K562 (cell line): Measurements from ENCODE around the gene RAB40B. TPM values are rescaled to one million over a fixed set of nuclear protein-coding genes. Genes with fewer than 3 reads are reported as not detected.

ENCODE experiments used
- CBFA2T2 ChIP-seq: fragments of 450-650 bp; conservative IDR thresholded peaks from 2 replicates; pipeline ENCODE4 v1.6.1; 2017; ENCODE audit warnings: mild to moderate bottlenecking
- CBX2 ChIP-seq: fragments of 200-600 bp; sonication (generic); IDR thresholded peaks from one replicate; pipeline ENCODE4 v1.6.1; 2012; ENCODE audit warnings: mild to moderate bottlenecking, low read length, inconsistent platforms; ENCODE audit not compliant: insufficient read depth, poor library complexity, severe bottlenecking
- HMGXB4 ChIP-seq: sonication (generic); formaldehyde crosslinking; IDR thresholded peaks from 2 replicates; pipeline ENCODE4 v1.8.1; 2023; ENCODE audit warnings: mild to moderate bottlenecking, missing genetic modification reagents
- KDM2B ChIP-seq: fragments of 250-450 bp; sonication (Bioruptor Pico); IDR thresholded peaks from 2 replicates; pipeline ENCODE4 v1.8.0; 2021; ENCODE audit warnings: mild to moderate bottlenecking, moderate library complexity
- MAZ ChIP-seq, 2 experiments: fragments of 450-650 bp in 1 of 2; sonication (generic) in 1 of 2; formaldehyde crosslinking; IDR thresholded peaks in 1 of 2; conservative IDR thresholded peaks in 1 of 2; 2 replicates each; pipeline versions ENCODE4 v1.4.0 to v1.5.0; 2020; ENCODE audit warnings: mild to moderate bottlenecking in 1 of 2, missing genetic modification reagents in 1 of 2
- MCM5 ChIP-seq: fragments of 450-650 bp; IDR thresholded peaks from 2 replicates; pipeline ENCODE4 v1.6.1; 2016; ENCODE audit warnings: low read depth
- MEIS2 ChIP-seq: fragments of 450-650 bp; IDR thresholded peaks from 2 replicates; pipeline ENCODE4 v1.6.1; 2014; ENCODE audit warnings: mild to moderate bottlenecking; ENCODE audit not compliant: partially characterized antibody
- NR2C1 ChIP-seq, 2 experiments: fragments of 450-650 bp; IDR thresholded peaks; 2 replicates each; pipeline ENCODE4 v1.6.1; 2017; ENCODE audit warnings: mild to moderate bottlenecking in 2 of 2, antibody characterized with exemption in 1 of 2, inconsistent platforms in 1 of 2, missing compliant biosample characterization in 1 of 2, missing genetic modification characterization in 1 of 2
- NR2C2 ChIP-seq, 2 experiments: fragments of 200-800 bp in 1 of 2; sonication (Bioruptor generic) in 1 of 2; sonication (generic) in 1 of 2; formaldehyde crosslinking in 1 of 2; IDR thresholded peaks; 2 replicates each; pipeline versions ENCODE4 v1.6.1 to v1.8.0; 2016 to 2022; ENCODE audit warnings: mild to moderate bottlenecking in 1 of 2, missing compliant biosample characterization in 1 of 2, missing genetic modification characterization in 1 of 2, missing genetic modification reagents in 1 of 2
- RBBP5 ChIP-seq: fragments of 200-600 bp; sonication (generic); IDR thresholded peaks from 2 replicates; pipeline ENCODE4 v1.6.1; 2012; ENCODE audit warnings: borderline replicate concordance, mild to moderate bottlenecking, low read length, control low read depth, inconsistent platforms; ENCODE audit not compliant: insufficient read depth, poor library complexity, severe bottlenecking
- REST ChIP-seq, 2 experiments: fragments of 450-650 bp; formaldehyde crosslinking in 1 of 2; IDR thresholded peaks; 2 replicates each; pipeline versions ENCODE4 v1.4.0 to v1.6.1; 2014 to 2020; ENCODE audit warnings: mild to moderate bottlenecking in 2 of 2, borderline replicate concordance in 1 of 2, low read depth in 1 of 2
- SMARCA4 ChIP-seq: fragments of 450-650 bp; IDR thresholded peaks from 2 replicates; pipeline ENCODE4 v1.6.1; 2016
- polyA plus RNA-seq, 8 experiments: library from polyadenylated mRNA; depleted of rRNA in 4 of 8; stranded (reverse) in 5 of 8; unstranded in 3 of 8; fragments of >200 nt; fragmentation: Nextera tagmentation in 2 of 8; fragmentation: Illumina TruSeq in 1 of 8; extraction: Ambion mirVana in 2 of 8; extraction: Trizol in 1 of 8; gene quantifications; 2 replicates each; pipeline versions ENCODE4 v1.2.1 to v1.2.3, GENCODE V29; 2011 to 2014; ENCODE audit warnings: inconsistent platforms in 1 of 8, missing spikeins in 1 of 8
- total RNA-seq, 7 experiments: library from RNA; depleted of rRNA in 6 of 7; stranded (reverse); fragments of >200 nt in 6 of 7; fragmentation: Illumina TruSeq in 2 of 7; extraction: Trizol in 2 of 7; gene quantifications; 2 replicates each; pipeline versions ENCODE4 v1.2.1 to v1.2.3, GENCODE V29; 2011 to 2021; ENCODE audit warnings: low replicate concordance in 1 of 7

The RAB40B gene
- total and polyA plus RNA-seq, 9 of the 15 experiments (the other 6 are each of a cell fraction or from before 2014, with no cell fraction given) = 0.13 to 4.6 (median 1.4) TPM

DNA sequence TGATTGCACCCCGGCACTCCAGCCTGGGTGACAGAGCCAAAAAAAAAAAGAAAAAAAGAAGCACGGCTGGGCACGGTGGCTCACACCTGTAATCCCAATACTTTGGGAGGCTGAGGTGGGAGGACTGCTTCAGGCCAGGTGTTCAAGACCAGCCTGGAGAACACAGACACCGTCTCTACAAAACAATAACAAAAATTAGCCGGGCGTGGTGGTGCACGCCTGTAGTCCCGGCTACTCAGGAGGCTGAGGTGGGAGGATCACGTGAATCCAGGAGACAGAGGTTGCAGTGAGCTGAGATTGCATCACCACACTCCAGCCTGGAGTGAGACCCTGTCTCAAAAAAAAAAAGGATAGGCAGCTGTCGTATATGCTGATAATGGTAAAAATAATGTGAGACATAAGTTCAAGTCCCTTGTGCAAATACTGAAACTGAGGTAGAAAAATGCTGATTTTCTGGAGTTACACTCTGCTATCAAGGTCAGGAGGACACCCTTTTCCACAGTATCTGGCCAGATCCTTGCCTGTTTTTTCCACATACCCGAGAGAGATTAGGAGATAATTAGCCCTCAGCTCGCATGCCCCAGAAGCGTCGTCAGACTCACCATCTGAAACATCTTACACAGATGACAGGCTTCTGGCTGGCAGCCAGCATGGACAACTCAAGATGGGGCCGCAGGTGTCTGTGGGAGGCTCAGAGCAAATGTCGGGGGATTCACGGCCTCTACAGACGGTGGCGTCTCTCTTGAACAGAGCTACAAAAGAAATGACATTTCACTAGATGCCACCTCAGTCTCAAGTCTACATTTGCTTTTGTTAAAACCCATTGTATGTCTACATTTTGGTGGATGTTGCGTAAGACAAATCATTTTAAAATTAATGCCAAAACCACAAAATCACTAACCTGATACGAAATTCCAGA is 87.1 kb downstream of the RAB40B start (continued):
- TF ChIP-seq REST (IDR thresholded peaks at IDR 0.05; ENCODE audit: borderline replicate concordance) (peak; percentile 3; the same call in 1 of the 2 replicates), REST (CRISPR knock-in tag; IDR thresholded peaks at IDR 0.05; ENCODE audit: low read depth) (no peak), RBBP5 (no peak), MAZ (CRISPR knock-in tag; conservative IDR thresholded peaks at IDR 0.05 in 1 of 2, IDR thresholded peaks at IDR 0.05 in 1 of 2) (peak in 1 of 2 experiments; percentile 37; a peak in 1 of 4 replicates), MCM5 (no peak), NR2C1 (IDR thresholded peaks at IDR 0.05) (no peak), NR2C1 (tag; IDR thresholded peaks at IDR 0.05) (peak; percentile 28; the same call in 1 of the 2 replicates), NR2C2 (CRISPR knock-in tag; IDR thresholded peaks at IDR 0.05) (0 out of 2 replicates have a peak, but pooled peaks have one; percentile 4), NR2C2 (tag; IDR thresholded peaks at IDR 0.05) (peak; percentile 36; the same call in 1 of the 2 replicates), KDM2B (CRISPR knock-in tag) (no peak), CBX2 (no peak), SMARCA4 (peak; percentile 58; the same call in 1 of the 2 replicates), MEIS2 (peak; percentile 91), HMGXB4 (CRISPR knock-in tag) (no peak), CBFA2T2 (peak; percentile 68)
